Liver (tissue), 3 donors: Measurements from ENCODE around the gene RPL9.

Experiments
- GABPA ChIP-seq, 2 donors: IDR thresholded peaks in 1 of 2; conservative IDR thresholded peaks in 1 of 2; 2 replicates each; pipeline ENCODE4 v1.6.1; 2016; ENCODE audit warnings: antibody characterized with exemption in 2 of 2, mild to moderate bottlenecking in 1 of 2, moderate library complexity in 1 of 2
- JUND ChIP-seq, 2 donors: IDR thresholded peaks; 2 replicates each; pipeline ENCODE4 v1.6.1; 2016; ENCODE audit warnings: antibody characterized with exemption in 2 of 2
- RAD21 ChIP-seq, 2 donors: IDR thresholded peaks; 2 replicates each; pipeline ENCODE4 v1.6.1; 2016; ENCODE audit warnings: antibody characterized with exemption in 2 of 2, mild to moderate bottlenecking in 2 of 2
- REST ChIP-seq: IDR thresholded peaks from 2 replicates; pipeline ENCODE4 v1.6.1; 2016; ENCODE audit warnings: antibody characterized with exemption, mild to moderate bottlenecking
- SP1 ChIP-seq: IDR thresholded peaks from 2 replicates; pipeline ENCODE4 v1.6.1; 2018; ENCODE audit warnings: antibody characterized with exemption, mild to moderate bottlenecking
- TAF1 ChIP-seq: conservative IDR thresholded peaks from 2 replicates; pipeline ENCODE4 v1.6.1; 2016; ENCODE audit warnings: antibody characterized with exemption, mild to moderate bottlenecking
- YY1 ChIP-seq: IDR thresholded peaks from 2 replicates; pipeline ENCODE4 v1.6.1; 2016; ENCODE audit warnings: antibody characterized with exemption, mild to moderate bottlenecking
- TF ChIP-seq, protein P1 (sequence below): fragments of 150-350 bp; IDR thresholded peaks from 2 replicates; pipeline ENCODE4 v1.5.1; 2017; ENCODE audit warnings: improper control_type of control experiment, low read depth, low read length; ENCODE audit not compliant: missing input control
- TF ChIP-seq, protein P2 (sequence below): IDR thresholded peaks from 2 replicates; pipeline ENCODE4 v1.6.1; 2016; ENCODE audit warnings: antibody characterized with exemption
- donor health status: healthy.
- donor health status: healthy.

DNA sequence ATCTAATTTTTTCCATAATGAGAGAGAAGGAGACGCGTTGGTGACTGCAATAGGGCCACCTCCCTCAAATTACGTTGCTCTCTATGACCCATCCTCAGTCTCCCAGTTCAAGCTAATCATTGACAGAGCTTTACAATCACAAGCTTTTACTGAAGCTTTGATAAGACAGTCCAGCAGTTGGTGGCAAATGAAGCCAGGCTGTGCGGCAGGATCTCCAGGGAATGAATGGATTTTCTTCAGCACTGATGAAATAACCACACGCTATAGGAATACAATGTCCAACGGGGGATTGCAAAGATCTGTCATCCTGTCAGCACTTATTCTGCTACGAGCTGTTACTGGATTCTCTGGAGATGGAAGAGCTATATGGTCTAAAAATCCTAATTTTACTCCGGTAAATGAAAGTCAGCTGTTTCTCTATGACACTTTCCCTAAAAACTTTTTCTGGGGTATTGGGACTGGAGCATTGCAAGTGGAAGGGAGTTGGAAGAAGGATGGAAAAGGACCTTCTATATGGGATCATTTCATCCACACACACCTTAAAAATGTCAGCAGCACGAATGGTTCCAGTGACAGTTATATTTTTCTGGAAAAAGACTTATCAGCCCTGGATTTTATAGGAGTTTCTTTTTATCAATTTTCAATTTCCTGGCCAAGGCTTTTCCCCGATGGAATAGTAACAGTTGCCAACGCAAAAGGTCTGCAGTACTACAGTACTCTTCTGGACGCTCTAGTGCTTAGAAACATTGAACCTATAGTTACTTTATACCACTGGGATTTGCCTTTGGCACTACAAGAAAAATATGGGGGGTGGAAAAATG is 51.7 kb downstream of the RPL9 start, which contains the start of gene KLB:
- TF ChIP-seq, protein P1, sequence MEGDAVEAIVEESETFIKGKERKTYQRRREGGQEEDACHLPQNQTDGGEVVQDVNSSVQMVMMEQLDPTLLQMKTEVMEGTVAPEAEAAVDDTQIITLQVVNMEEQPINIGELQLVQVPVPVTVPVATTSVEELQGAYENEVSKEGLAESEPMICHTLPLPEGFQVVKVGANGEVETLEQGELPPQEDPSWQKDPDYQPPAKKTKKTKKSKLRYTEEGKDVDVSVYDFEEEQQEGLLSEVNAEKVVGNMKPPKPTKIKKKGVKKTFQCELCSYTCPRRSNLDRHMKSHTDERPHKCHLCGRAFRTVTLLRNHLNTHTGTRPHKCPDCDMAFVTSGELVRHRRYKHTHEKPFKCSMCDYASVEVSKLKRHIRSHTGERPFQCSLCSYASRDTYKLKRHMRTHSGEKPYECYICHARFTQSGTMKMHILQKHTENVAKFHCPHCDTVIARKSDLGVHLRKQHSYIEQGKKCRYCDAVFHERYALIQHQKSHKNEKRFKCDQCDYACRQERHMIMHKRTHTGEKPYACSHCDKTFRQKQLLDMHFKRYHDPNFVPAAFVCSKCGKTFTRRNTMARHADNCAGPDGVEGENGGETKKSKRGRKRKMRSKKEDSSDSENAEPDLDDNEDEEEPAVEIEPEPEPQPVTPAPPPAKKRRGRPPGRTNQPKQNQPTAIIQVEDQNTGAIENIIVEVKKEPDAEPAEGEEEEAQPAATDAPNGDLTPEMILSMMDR: no peak
- TF ChIP-seq YY1 (peak; percentile 71), RAD21 (IDR thresholded peaks at IDR 0.05) (peak; percentile 61 to 64), REST (peak; percentile 95), SP1 (peak; percentile 65), TAF1 (peak; percentile 99), GABPA (IDR thresholded peaks at IDR 0.05 in 1 of 2, conservative IDR thresholded peaks at IDR 0.05 in 1 of 2) (no peak), JUND (IDR thresholded peaks at IDR 0.05) (peak; percentile 31 to 39)
- TF ChIP-seq, protein P2, sequence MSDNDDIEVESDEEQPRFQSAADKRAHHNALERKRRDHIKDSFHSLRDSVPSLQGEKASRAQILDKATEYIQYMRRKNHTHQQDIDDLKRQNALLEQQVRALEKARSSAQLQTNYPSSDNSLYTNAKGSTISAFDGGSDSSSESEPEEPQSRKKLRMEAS: no peak
